Activated effector memory CD4-positive, alpha-beta T cell treated with anti-CD3 and anti-CD28 coated beads, Interleukin-2, amount 50 U/mL, for 16 hours (primary cell): ENCODE results near the gene SPRY4.

Experiments used
- DNase-seq: peaks from one replicate; pipeline ENCODE4 v3.0.0-alpha.2; 2020

The SPRY4 gene

DNA sequence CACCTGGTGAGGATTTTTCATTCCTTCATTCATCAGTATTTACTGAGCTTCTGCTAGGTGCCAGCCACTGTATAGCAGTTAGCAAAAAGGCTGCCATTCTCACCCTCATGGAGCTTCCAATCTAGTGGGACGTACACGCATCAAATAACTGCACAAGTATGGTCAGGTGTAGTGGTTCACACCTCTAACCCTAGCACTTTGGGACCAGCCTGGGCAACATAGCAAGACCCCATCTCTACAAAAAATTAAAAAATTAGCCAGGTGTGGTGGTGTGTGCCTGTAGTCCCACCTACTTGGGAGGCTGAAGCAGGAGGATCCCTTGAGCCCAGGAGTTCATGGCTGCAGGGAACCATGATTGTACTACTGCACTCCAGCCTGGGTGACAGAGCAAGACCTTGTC is 8.9 kb upstream of the SPRY4 start:
- peak; percentile 33 for DNase-seq

- DNase-seq: no peak
These were observed 5.6 kb upstream of the SPRY4 start for GRCh38 chr5:142330444-142330843.

DNA sequence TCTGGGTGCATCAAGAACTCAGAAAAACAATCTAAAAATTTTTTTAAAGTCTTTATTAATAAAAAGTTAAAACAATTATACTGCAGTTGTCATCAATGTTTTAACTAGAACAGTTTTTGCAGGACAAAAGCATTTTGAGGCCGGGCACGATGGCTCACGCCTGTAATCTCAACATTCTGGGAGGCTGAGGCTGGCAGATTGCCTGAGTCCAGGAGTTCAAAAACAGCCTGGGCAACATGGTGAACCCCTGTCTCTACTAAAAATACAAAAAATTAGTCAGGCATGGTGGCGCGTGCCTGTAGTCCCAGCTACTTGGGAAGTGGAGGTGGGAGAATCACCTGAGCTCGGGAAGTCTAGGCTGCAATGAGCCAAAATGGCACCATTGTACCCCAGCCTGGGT is 5.2 kb upstream of the SPRY4 start:
- peak; percentile 14 for DNase-seq

DNA sequence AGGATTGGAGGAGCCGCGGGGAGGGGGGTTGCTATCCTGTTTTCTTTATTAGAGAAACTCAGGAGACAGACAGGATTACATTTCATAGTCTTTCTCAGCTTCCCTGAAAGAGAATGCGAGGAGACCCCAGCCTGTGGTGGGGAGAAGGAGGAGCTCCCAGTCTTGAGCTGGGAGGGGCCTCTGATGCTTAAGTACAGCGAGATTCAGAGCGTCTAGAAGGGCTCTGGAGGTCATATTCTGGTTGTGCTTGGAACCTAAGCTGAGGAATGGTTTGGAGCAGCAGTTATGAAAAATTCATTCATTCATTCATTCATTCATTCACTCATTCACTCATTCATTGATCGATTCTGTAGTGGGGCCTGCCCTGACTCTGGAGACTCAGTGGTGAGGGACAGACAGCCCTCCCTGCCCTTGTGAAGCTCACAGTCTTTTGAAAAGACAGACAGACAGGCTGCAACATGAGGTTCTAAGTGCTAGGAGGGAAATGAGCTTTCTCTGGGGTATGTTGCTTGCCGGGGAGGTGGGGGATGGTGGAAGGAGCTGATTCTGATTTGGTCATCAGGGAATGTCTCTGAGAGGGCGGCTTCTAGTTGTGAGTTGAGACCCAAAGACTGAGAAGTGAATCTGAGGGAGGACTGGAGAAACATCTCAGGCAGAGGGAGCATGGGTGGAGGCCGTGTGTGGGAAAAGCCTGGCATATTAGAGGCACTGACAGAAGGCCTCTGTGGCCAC is 2.5 kb upstream of the SPRY4 start:
- peak; percentile 44 for DNase-seq

GRCh38 chr5:142326480-142326938 is 1.7 kb upstream of the SPRY4 start:
- no peak for DNase-seq

DNA sequence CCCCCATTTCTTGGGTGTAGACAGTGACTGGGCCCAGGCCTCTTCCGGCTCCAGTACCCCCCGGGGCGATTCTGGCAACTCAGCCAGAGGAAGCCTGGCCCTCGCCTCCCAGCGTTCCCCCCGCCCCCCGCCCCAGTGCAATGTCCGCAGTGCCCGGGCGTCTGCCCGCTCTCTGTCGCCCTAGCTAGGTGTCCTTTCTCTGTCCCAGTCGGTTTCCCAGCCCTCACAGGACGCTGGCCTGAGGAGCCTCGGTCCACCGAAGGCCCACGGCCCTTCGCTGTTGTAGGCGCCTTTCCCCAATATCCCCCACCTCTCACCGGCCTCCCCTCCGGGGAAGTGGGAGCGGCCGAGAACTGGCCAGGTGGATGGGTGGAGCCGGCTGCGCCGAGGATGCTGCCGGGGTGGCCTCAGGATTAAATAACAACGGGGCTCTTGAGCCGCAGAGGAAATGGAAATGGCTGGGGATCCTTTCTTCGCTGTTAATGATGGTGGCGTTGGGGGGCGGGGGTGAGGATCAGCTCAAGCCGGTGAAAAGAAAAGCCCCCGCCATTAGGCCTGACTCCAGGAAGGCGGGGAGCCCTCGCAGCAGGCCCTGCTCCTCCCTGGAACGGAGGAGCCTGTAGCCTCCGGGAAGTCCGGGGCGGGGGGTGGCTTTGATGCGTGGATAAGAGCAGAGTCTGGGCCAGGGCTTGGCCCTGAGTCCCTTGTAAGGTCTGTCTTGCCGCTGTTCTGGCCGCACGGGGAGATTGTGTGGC is 1.1 kb upstream of the SPRY4 start:
- peak; percentile 69 for DNase-seq

DNA sequence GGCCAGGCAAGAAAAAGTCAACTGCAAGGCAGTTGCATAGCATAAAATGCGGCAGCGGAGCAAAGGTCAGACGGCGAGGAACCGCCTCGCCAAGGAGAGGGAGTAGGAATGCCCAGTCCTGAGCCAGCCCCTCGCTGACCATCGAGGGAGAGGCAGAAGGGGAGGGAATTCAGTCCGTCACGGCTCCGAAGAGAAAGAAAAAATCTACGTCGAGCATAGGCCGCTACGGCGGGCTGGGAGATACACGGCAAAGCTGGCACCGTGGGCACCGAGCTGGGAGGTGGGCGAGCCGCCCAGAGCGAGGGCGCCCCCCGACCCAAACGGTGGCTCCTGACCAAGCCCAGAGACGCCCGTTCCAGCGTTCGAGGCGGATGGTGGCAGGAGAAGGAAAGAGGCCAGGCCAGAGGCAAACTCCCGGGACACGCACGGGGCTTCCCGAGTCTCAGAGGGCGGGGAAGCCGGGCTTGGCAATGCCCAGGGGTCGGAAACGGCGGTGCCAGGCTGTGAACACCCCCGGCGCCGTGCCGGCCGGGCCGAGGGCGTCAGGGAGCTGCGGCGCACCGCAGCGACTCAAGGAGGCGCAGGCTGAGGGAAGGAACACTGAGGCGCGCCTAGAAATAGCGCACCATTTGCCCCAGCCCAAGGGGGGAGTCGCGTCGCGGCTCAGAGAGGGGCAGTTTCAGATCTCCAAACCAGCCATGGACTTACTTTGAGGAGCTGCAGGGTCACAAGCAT is 518 bp downstream of the SPRY4 start:
- no peak for DNase-seq

DNA sequence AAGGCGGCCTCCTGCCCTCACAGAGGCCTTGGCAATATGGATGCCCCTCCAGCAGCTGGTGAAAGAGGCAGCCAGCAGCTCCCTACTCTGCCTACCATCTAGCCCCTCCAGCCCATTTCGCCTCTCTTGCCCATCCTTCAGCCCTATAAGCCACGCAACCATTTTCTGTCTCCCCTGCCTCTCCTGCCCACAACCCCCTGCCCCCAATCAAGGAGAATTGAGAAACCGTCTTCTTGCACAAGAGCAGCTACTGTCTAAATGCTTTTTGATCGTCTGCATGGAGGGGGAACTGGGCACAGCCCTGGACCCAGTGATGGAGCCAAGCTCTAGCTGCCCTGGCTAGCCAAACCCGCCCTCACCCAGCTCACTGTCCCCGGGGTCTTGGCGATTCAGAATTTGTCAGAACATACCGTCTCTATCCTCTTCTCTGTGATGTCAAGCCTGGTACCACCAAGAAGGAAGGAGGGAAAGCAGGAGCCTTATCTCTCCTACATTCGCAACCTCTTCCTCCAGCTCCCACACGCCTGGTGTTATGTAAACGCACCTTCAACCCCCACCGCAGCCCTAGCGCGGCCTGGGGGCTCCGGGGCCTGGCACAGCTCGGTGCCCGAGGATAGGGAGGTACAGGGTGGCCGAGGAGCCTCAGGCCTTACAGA is 1.2 kb downstream of the SPRY4 start:
- no peak for DNase-seq

DNA sequence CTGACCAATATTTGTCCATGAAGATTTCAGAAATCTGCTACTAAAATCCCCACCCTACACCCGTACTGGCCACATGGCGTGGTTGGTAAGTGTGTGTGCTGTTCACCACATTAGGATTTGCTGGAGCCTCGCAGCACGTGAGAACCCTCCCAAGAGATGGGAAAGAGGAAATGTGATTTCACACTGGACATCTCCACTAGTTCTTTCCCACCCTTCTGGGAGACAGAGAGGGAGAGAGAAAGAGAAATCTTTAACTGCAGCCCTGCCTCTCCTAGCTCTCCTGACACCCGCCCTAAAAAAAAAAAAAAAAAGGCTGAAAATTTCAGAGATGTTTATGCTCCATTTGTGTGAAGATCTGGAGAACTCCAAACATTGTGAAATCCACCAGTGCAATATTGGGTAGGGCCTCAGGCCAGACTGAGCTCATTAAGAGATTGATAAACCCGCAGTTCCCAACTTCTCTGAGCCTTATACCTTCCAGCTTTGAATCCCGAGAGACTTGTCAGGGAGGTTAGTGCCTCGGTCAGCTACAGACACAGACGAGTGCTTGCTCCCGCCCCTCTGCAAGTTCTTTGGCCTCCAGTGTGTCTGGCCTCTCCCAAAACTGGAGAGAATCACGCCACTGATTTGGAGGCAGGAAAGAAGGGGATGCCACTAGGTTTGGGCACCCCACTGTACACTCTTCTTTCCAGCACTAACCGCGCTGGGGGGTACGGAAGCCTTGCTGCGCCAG is 1.9 kb downstream of the SPRY4 start:
- no peak for DNase-seq

GRCh38 chr5:142322403-142322746 is 2.4 kb downstream of the SPRY4 start:
- no peak for DNase-seq

GRCh38 chr5:142320851-142321560 is 3.8 kb downstream of the SPRY4 start:
- no peak for DNase-seq

- no peak for DNase-seq
These were observed 4.4 kb downstream of the SPRY4 start for GRCh38 chr5:142320430-142320738.

DNA sequence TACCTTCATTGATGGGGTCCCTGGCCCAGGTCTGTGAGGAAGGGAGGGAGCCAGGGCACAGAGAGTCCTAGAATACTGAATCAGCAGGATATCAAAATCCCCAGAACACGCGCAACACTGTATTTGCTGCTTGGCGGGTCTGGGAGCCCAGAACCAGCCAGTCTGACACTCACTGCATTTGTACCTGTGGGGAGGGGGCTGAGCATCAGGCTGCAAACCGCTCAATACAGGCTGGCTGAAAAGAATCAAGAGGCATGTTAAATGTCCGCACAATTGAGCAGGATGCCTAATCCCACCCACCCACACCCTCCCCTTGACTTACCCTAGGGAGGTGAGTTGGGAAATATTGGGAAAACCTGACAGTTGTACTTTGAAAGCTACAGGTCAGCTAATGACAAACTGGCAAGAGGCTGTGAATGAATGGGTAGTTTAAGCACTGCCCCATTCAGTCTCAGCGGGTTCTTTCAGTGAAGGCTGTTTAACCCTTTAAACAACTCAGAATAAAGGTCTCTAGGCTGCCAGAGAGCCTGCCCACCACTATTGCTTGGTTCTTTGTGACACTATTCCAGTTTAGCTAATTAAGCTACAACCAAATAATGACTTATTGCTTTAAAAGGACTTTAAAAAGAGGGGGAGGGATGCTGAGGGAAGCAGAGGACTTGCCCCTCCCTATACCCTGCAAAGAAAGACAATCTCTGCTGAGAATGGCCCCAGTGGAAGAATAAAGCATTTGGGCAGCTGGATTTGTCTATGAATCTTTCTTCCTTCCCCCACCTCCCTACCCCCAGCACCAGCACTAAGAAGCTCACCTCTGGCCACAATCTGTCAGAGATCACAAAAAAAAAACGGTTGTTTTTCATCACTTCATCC is 5.0 kb downstream of the SPRY4 start:
- no peak for DNase-seq

GRCh38 chr5:142319105-142319504 is 5.7 kb downstream of the SPRY4 start:
- no peak for DNase-seq

DNA sequence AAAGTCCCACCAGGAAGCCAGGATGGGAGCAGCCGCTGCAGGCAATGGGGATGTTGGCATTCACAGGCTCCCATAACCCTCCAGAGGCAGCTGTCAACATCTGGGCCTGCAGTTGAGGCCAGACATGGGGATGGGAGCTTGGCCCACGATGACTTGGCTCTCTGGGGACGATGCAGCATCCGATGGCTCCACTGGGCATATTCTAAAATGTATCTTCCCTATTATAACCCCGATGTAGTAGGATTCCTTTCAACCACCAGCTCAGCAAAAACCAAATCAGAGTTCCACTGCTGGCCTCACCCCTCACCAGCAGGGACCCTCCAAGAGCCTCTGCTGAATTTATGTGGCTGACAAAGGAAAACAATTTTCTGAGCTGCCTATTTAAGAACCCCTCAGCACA is 7.1 kb downstream of the SPRY4 start:
- DNase-seq: no peak

DNA sequence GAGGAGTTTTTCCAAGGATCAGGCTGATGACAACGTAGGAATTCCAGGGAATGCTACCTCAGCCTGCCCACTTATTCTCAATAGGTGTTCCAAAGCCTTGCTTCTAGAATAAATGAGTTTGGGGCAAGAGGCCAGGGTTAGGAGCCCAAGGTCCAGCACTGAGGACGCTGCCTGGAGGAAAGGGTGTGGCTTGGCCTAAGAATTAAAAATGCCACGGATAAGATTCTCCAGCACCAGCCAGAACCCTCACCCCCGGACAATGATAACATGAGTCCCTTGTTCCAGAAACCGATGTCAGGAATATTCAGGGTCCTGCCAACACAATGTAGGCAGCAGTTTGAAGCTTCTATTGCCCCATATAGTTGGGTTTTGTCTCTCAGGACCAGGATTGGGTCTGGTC is 7.6 kb downstream of the SPRY4 start:
- no peak for DNase-seq

DNA sequence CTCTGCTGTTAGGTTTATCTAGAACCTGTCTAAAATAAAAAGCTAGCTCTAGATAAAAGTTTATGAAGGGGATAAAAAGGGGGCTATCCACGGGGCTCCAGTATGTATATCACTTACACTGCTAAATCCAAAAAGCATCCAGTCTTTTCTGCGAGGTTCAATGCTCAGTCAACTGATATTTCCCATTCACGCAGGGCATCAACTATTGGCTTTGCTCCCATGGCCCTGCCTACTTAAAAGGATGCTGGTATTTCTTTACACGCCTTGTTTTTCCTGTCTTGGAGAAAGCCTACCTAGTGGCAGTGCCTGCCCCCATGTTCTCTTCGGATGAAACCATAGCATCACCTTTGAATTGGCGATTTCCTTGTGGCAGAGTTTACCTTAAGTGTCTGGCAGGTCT is 8.1 kb downstream of the SPRY4 start:
- no peak for DNase-seq

GRCh38 chr5:142316051-142316450 is 8.8 kb downstream of the SPRY4 start:
- no peak for DNase-seq

GRCh38 chr5:142315096-142315900 is 9.5 kb downstream of the SPRY4 start:
- no peak for DNase-seq

DNA sequence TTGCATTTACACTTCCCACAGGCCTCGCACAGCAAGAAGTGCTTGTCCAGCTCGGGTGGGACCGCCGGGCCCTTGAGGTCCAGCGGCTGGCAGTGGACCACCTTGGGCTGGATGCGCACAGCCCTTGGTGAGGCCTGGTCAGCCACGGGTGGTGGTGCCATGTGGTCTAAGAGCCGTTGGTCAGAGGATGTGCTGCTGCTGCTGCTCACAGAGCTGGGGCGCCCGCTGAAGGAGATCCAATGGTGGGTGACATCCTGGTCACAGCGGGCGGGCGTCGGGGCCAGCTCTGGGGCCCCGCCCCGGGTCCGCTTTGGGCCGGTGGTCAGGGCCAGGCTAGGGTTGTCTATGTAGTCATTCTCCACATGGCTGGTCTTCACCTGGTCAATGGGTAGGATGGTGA is 10.2 kb downstream of the SPRY4 start:
- DNase-seq: no peak
